GM20000 (cell line): ENCODE results near the gene CCN6.

Experiments used
- DNase-seq: peaks from one replicate; pipeline ENCODE4 v3.0.0; 2012; ENCODE audit warnings: low spot score
- TF ChIP-seq, protein P1 (sequence below): IDR thresholded peaks from 2 replicates; pipeline ENCODE4 v1.5.1; 2012; ENCODE audit warnings: mild to moderate bottlenecking, control low read depth; ENCODE audit errors: extremely low read depth, missing control alignments

Gene CCN6

DNA sequence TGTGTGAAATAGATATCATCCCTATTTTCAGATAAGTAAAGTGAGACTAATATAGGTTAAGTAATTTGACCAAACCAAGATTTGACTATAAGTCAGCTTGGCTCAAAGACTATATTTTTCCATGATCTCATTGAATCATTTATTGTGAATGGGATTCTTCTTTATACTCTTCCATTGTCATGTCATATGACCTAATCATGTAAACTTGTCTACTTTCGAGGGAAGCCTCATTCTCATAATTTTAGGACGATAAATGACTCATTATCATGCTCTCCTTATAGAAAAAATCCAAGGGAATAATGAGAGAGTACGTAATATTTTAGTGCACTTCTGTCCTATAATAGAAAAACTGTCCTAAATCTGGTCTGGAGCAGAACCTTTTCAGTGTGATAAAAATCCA lies 40.9 kb upstream of the CCN6 start:
- no peak for DNase-seq
- TF ChIP-seq, protein P1, sequence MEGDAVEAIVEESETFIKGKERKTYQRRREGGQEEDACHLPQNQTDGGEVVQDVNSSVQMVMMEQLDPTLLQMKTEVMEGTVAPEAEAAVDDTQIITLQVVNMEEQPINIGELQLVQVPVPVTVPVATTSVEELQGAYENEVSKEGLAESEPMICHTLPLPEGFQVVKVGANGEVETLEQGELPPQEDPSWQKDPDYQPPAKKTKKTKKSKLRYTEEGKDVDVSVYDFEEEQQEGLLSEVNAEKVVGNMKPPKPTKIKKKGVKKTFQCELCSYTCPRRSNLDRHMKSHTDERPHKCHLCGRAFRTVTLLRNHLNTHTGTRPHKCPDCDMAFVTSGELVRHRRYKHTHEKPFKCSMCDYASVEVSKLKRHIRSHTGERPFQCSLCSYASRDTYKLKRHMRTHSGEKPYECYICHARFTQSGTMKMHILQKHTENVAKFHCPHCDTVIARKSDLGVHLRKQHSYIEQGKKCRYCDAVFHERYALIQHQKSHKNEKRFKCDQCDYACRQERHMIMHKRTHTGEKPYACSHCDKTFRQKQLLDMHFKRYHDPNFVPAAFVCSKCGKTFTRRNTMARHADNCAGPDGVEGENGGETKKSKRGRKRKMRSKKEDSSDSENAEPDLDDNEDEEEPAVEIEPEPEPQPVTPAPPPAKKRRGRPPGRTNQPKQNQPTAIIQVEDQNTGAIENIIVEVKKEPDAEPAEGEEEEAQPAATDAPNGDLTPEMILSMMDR: no peak

DNA sequence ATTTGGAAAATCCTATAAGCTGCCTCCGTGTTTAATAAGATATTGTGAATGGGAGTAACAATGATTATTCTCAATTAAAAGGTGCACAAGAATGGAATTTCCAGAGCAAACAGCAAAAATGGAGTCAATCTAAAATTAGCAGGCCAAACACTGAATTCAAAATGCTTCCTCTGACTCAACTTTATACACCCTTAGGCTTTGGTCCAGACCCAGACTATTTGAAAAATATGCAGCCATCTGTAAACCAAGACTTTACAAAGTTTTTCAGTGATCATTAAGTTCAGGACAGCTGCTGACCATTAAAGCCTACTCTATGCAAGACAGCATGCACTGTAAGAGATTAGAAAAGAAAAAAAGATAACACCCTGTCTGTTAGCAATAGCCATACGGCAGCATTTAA lies 39.4 kb upstream of the CCN6 start:
- DNase-seq: no peak
- TF ChIP-seq, protein P1: no peak

DNA sequence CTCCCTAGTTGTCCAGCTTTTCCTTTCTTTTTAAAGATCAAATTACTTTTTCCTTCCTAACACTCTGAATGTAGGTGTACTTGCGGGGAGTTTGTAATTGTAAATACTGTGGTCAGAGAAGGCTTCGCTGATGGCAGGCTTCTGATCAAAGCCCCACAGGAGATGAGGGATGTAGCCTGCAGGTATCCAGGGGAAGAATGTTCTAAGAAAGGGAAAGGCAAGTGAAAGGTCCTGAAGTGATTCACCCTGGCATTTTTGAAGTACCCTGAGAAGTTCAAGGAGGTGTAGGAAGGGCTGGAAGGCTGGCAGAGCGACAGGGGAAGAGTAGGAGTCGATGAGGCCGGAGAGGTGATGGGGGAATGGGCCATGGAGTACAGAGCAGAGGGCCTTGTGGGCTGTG lies 38.2 kb upstream of the CCN6 start:
- TF ChIP-seq, protein P1: no peak
- no peak for DNase-seq

DNA sequence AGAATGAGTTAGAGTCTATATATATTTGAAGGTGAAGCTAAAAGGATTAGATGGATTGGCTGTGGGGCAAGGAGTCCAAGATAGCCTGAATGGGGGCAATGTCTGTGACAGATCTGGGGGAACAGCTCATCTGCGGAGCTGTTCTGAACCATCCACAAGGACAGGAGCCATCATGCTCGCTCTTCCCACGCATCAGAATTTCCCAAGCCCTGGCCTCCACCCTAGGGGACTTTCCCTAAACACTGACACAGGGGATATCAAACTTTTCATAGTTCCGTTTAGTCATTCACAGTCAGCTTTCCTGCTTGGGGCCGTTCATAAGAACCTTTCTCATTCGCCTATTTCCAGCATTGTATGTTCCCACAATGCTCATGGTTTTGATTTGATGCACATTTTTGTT lies 37.6 kb upstream of the CCN6 start:
- TF ChIP-seq, protein P1: no peak
- no peak for DNase-seq

DNA sequence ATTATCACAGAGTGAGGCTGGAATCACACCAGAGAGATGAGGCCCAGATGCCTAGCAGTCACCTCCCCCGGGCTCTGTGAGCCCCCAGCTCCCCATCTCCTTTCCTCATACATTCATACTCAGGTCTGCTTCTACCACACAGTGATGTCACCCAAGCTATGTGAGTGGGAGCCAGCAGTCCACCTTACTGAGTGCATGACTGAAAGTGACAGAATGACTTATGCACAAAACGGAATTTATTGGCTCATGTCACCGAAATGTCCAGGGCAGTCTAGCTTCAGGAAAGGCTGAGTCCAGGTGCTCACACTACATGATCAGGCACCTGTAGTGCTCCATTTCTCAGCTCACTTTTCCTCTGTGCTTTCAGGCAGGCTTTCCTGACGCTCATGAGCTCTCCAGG lies 36.7 kb upstream of the CCN6 start:
- no peak for DNase-seq
- TF ChIP-seq, protein P1: no peak

DNA sequence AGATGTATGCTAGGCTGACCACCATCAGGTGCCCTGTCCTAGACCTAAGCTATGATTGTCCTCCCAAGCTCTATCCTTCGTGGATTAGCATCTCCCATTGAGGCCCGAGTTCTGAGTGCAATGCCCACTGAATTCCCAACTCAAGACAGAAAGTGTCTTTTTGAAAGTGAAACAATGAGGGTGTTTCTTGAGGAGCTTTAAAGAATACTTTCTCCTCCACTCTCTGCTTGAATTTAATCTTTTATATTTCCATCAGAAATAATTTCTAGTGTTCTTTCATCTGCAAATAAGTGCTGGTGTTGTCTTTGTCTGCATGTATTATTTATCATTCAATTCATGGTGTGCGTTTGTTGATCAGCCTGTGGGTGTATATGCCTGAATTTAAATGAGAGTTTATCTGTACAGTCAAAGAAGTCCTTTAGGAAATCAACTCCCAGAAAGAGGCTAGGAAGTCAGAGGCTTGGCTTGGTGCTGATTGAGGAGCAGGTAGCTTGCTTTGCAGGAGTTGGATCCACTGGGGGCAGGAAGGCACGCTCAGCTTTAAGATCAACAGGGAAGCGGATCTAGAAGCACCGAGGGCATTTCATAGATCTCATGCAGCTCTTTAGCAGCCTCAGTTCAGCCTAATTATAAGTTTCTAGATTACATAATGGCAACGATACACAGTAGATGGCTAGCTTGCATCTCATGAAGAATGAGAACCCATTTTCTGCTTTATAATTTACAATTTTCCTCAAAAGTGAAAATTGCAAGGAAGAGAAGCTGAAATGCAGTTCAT lies 36.0 kb upstream of the CCN6 start:
- TF ChIP-seq, protein P1: no peak
- DNase-seq: no peak

DNA sequence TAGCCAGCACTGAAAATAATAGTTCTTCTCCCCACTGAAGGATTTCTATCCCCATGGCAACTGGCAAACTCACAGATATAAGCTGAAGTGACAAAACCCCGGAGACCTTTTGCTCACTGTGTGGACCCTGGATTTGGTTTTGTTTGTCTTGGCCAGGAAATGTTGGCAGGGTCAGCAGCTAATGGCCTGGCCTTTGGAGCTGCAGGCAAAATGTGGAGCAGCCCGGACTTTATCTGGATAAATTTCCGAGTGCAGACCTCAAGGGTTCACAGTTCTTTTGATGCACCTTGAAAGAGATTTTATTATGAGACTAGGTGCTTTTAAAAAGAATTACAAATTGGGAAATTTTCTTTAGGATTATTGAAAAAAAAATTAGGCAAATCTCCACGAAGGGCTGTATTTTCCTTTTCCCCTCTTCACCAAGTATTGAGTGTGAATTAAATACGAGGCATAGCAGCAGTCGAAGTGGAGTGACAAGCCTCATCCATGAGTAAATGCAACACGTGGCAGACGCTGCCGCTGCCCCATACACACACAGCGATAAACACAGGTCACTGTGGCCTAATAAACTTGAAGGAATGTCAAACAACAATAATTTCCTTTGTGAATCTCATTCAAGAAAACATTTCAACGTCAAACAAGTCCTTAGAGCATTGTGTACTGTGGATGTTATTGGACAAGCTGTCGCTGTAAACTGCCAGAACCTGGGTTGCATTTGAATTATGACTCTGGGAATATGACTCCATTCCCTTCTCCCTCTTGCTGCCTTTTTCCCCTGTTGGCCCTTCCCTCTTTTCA lies 35.1 kb upstream of the CCN6 start:
- no peak for DNase-seq

More for the DNA sequence above, 35.1 kb upstream of the CCN6 start:
- TF ChIP-seq, protein P1: no peak
